T follicular helper cell (primary cell): Measurements from ENCODE around the gene NALCN.
"Not testable (repeated sequence)": the region's sequence is repeated elsewhere in the genome, so short reads cannot be mapped to it uniquely, and the experiment has no call there.

Experiments used
- DNase-seq: peaks from one replicate; pipeline ENCODE4 v3.0.0-alpha.2; 2020; ENCODE audit warnings: low read depth

Gene NALCN

GRCh38 chr13:101339202-101339601, 77.1 kb downstream of the NALCN start:
- DNase-seq = no peak

DNA sequence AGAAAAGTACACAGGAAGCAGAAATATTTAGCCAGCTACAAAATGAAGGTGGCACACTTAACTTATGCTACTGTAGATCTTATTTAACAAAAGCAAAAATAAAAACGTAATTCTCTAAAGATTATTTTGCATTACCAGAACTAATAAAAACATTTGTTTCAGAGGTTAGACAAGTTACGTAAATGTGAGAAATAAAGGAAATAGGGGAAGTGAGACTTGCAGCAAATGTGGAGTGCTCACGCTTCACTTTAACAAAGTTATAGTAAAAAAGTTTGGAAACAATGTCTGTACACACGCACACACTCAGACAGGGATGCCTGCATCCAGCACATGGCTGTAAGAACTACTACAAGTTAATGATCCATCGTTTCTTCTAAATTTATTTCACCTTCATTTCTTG, 83.7 kb downstream of the NALCN start:
- no peak for DNase-seq

DNA sequence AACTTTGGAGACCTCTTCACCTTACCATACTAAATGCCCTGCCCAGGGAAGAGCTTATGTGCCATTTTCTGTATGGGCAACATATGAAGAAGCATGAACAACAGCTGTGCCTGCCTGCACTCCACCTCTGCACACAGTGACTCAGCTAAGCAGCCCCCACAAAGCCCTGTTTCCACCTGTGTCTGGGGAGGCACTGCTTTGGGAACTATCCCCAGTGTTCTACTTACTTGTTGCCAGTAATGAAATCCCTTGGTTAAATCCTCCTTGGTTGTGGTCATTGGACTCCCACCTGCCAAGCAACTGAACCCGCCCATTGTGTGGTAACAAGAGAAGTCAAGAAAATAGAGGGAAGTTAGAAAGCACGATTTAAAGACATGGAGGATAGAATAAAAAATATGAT, 84.6 kb downstream of the NALCN start:
- no peak for DNase-seq

DNA sequence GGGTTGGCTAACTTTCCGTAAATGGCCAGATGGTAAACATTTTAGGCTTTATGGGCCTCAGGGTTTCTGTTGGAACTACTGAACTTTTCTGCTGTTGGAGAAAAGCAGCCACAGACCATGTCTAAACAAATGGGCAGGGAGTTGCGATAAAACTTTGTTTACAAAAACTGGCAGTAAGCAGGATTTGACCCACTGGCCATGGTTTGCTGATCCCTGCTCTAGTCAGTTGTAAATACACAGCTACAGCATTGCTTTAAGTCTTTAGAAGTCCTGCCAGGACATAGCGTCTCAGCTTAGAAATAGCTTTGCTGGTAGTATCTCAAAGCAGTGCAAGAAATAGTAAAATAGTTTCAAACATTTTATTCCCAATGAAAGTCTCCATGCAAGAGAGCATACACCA, 88.4 kb downstream of the NALCN start:
- DNase-seq = no peak

- DNase-seq = no peak
These were observed 89.6 kb downstream of the NALCN start for GRCh38 chr13:101326710-101327109.

DNA sequence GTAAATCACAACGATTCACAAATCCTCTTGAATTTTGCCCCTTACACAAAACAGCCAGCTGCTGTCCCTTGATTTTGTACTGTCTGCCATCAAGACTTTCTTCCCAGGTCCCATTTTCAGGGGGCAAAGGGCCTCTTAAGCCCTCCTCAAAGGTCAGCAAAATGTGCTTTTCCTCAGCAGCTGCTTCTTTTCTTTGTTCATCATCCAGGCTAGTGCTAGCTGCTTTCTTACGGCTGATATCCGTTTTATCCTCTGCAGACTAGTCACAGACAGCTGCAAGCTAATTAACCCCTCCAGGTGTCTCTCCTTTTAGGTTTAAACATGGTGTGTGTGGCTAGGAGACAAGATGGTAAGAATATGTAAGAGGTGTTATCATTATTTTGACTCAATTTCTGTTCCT, 90.9 kb downstream of the NALCN start:
- no peak for DNase-seq

GRCh38 chr13:101323601-101324000, 92.7 kb downstream of the NALCN start:
- no peak for DNase-seq

DNA sequence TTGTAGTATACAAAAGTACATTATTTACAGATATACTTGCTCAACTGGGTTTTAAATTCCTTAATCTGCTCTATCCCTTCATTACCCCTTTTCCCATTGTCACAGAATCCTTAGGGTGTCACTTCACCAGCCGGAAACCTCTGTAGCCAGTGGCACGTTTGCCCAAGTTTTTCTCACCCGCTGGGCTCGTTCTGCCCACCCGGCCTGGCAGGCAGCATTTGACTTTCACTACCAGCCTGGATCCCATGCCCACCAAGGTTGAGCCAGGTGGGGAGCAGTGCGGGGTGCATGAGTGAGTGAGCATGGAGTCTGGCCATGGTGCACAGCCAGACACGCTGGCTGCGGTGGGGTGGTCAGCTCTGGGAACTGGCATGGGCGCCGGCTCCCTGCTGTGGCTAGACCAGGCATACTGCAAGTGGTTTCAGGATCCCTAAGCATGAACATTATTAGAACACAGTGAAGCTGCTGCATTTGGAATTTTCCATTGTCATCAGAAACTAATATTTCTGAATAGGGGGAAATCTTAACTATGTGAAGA, 98.3 kb downstream of the NALCN start:
- DNase-seq = no peak

- DNase-seq = not testable (repeated sequence)
These were observed 102.8 kb downstream of the NALCN start for GRCh38 chr13:101313479-101313878.

DNA sequence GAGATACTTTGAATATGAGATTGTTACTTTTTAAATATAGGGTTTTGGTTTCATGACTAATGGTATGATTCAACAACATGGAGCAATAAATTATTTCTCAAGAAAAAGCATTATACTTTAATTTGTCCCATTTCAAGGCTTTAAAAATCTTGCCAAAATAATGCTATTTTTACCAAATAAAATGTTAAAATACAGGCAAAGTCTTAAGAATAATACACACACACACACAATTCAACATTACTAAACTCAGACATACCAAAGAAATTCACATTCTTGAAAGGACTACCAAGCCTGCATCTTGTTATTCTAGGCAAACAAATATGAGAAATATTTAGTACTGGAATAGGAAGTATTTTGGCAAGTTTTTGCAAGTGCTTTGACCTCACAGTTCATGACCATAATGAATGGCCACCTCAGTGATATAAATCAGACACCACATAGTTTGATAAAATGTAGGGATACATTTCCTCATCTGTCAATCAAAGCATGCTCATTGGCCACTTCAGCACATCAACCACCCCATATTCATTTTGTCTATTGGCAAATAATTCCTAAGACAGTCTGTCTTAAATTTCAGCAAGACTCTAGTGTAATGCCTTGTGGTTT, 107.2 kb downstream of the NALCN start:
- no peak for DNase-seq

DNA sequence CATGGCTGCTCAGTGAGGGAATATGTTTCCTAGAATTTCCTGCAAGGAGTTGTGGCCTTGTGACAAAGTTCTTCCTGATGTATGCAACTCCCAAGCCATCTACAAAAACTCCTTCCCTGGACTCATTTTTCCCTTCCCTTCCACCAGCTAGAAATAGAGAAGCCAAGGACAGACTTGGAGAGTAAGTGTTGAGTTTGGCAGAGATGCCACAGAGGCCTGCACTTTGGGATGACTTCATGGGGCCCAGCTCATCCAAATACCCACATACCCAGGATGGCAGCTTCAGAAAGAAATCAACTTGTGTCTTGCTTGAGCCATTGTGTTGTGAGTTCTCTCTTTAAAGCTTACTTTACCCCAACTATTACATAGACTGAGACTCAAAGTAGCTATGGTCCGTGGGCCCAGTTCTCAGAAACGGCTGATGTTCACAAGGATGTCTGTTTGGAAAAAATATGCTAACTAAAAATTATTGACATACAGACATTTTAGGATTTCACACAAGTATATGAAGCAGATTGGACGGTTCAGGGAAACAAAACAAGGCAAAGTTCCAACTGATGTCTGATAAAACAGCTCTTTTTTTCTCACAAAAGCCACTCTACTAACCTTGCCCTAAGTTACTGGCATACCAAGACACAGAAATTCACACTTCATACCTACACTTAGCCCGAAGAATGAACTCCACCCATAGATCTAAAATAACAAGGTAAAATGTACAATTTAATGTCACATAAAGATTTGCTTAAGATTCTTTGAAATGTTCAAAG, 107.9 kb downstream of the NALCN start:
- DNase-seq = no peak

DNA sequence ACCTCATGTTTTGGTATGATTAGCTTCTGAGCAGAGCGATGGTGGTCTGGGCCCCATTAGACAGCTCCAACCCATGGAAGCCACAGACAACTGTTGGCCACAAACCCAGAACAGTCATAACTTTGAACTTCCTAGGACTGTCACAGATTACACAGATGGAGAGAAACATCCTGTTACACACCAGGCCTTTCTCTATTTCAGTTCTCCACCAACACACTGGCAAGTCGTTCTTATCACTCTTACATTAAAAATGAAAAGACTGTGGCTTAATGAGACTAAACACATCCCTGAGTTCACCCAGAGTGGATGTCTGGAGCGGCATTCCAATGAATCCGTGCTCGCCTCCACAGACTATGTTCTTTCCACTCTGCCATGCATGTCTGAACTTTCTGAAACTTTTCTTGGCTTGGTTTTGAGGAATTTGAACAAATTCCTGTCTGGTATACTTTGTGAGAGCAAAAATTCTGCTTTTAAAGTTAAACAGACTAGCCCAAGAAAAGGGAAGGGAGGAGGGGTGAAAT, 109.1 kb downstream of the NALCN start:
- no peak for DNase-seq

DNA sequence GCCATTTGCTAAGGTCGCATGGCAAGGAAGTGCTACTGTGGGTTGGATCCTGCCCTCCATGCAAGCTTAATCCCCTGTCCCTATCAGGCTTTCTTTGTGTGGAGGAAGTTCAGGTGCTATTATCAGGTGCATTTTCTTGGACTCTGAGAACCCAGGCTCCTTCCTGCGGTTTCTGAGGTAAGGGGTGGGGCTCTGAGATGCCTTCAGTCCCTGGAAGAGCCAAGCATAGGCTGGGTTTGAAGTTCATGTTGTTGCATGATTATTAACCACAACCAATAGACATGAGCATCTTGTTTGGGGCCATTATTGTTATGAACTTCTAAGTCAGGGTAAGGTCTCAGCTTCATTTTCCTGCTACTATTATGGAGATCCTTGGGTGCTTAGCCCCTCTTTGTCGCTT, 109.5 kb downstream of the NALCN start:
- DNase-seq = no peak

DNA sequence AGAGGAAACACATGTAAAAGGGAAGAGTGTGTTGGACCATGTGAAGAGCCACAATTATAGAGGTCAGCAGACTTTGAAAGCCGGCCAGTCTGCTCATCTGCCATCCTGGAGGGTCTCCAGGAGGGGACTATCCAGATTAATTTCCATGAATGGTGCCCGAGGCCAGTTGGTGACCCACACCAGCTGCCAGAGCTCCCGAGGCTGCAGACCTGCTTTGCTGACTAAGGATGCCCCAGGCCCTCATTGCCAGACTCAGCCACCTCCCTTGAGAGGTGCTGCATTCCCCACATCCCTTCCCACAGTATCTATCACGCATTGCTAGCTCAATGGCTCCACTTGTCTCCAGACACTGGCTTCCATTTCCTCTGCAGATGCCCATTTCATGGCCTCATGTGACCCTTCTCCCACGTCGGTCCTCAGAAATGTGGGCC, 110.3 kb downstream of the NALCN start:
- DNase-seq = no peak

DNA sequence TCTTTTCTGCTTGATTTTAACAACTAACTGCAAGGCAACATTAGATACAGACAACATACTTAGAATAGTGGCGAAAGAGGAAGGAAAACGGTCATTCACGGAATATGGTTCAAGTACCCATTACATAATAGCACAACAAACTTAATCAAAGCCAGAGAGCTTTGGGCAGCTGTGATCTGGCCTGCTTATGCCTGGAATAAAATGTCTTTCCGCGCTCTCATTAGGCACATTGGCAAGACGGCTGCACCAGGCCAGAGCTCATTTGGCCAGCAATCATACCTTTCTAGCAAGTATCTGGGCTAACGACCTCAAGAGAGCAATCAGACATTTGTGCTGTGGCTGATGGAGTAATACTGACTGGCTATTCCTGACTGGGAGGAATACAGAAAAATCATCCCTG, 112.8 kb downstream of the NALCN start:
- DNase-seq = no peak

- DNase-seq = no peak
These were observed 115.3 kb downstream of the NALCN start for GRCh38 chr13:101301053-101301452.

GRCh38 chr13:101300531-101300930, 115.8 kb downstream of the NALCN start:
- no peak for DNase-seq

- no peak for DNase-seq
These were observed 117.8 kb downstream of the NALCN start for GRCh38 chr13:101298517-101298916.

DNA sequence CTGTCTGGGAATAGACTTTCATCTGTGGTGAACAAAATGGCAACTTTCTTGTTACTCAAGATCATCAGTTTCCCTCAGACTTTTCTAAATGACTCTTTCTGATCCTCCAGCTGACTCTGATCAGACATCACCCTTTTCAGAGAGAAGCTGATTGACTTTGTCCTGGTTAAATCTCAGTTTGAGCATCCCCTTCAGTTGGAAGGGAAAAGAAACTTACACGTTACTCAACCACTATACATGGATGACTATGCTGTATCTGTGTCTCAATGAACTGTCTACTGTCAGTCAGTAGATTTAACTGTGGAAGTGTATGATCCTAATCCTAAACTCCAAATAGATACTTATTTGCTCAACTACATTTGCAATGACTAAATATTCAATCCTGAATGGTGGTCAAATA, 118.5 kb downstream of the NALCN start:
- no peak for DNase-seq

GRCh38 chr13:101292711-101293110, 123.6 kb downstream of the NALCN start:
- no peak for DNase-seq

GRCh38 chr13:101291646-101292515, 124.4 kb downstream of the NALCN start:
- DNase-seq = no peak

DNA sequence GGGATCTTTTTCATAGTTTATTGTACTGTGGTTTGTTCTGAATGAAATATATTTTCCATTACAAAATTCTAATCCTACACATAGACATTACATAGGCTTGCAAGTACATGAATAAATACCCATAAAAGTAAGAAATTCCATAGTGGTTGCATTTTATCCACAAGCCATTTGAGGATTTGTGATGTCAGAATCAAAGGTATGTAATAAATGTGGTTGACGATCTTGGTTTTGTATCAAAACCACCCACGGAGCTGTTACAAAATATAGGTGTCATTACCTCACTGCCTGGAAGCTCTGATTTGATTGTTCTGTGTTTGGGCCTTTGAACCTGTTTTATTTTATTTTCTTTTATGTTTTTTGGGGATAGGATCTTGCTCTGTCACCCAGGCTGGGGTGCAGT, 125.1 kb downstream of the NALCN start:
- no peak for DNase-seq
